ENCODE data around the gene KCNQ1. TPM values are rescaled to one million over a fixed set of nuclear protein-coding genes. Genes with fewer than 3 reads are reported as not detected.

The KCNQ1 gene
- total RNA-seq, 2 experiments from 2014 or later, result 20.4 to 24.3 TPM

DNA sequence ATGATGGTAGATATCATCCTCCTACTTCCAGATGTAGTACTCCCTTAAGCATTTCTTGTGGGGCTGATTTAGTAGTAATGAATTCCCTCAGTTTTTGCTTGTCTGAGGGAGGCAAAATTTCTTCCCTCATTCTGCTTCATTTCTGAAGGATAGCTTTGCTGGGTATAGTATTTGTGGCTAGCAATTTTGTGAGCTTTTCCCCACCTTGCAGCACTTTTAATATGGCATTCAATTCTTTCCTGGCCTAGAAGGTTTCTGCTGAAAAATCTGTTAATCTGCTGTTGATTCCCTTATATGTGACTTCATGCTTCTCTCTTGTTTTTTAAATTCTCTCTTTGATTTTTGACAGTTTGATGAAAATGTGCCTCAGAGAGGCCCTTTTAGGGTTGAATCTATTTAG, 204.6 kb downstream of the KCNQ1 start:
- H3K4me1 Mint-ChIP-seq, result no peaks in the 10 kb centered on the region
- no peak overlapping the region for H3K27ac Mint-ChIP-seq
- peaks cover 44% of the 10 kb centered on the region for H3K9me3 Mint-ChIP-seq
- H3K27me3 Mint-ChIP-seq, result no peaks in the 10 kb centered on the region
- no peak for DNase-seq
- CTCF ChIA-PET, result no interaction called here
- no peak overlapping the region for H3K4me3 Mint-ChIP-seq
- H3K36me3 Mint-ChIP-seq (ENCODE audit: low read depth), result peaks cover 15% of the 10 kb centered on the region
- POLR2A ChIA-PET, result no interaction called here

DNA sequence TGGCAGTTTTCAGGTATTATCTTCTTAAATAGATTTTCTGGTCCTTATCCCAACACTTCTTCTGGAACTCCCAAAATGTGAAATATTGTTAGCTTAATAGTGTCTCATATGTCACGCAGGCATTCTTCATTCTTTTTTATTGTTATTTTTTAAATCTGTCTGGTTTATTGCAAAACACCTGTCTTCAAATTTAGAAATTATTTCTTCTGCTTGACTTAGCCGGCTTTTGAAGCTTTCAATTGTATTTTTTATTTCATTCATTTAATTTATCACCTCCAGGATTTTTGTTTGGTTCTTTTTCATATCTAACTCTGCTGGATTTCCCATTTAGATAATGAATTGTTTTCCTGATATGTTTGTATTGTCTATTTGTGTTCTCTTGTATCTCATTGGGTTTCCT, 205.0 kb downstream of the KCNQ1 start:
- Mint-ChIP-seq H3K27me3 (no peaks in the 10 kb centered on the region), H3K4me3 (no peak overlapping the region), H3K27ac (no peak overlapping the region), H3K9me3 (peaks cover 42% of the 10 kb centered on the region), H3K4me1 (no peaks in the 10 kb centered on the region), H3K36me3 (ENCODE audit: low read depth) (peaks cover 15% of the 10 kb centered on the region)
- no peak for DNase-seq
- CTCF ChIA-PET, result no interaction called here
- POLR2A ChIA-PET, result no interaction called here

GRCh38 chr11:2650343-2650867, 205.6 kb downstream of the KCNQ1 start:
- no peaks in the 10 kb centered on the region for H3K4me1 Mint-ChIP-seq
- H3K27ac Mint-ChIP-seq, result no peak overlapping the region
- no peak for DNase-seq
- H3K27me3 Mint-ChIP-seq, result no peaks in the 10 kb centered on the region
- no peak overlapping the region for H3K4me3 Mint-ChIP-seq
- ChIA-PET CTCF (no interaction called here), POLR2A (no interaction called here)
- H3K36me3 Mint-ChIP-seq (ENCODE audit: low read depth), result peaks cover 15% of the 10 kb centered on the region
- peaks cover 40% of the 10 kb centered on the region for H3K9me3 Mint-ChIP-seq

GRCh38 chr11:2651054-2651617, 206.3 kb downstream of the KCNQ1 start:
- no peak for DNase-seq
- Mint-ChIP-seq H3K27ac (no peak overlapping the region), H3K36me3 (ENCODE audit: low read depth) (peaks cover 14% of the 10 kb centered on the region), H3K4me1 (no peaks in the 10 kb centered on the region), H3K27me3 (no peaks in the 10 kb centered on the region), H3K9me3 (peaks cover 33% of the 10 kb centered on the region), H3K4me3 (no peak overlapping the region)
- CTCF ChIA-PET, result no interaction called here
- POLR2A ChIA-PET, result no interaction called here

DNA sequence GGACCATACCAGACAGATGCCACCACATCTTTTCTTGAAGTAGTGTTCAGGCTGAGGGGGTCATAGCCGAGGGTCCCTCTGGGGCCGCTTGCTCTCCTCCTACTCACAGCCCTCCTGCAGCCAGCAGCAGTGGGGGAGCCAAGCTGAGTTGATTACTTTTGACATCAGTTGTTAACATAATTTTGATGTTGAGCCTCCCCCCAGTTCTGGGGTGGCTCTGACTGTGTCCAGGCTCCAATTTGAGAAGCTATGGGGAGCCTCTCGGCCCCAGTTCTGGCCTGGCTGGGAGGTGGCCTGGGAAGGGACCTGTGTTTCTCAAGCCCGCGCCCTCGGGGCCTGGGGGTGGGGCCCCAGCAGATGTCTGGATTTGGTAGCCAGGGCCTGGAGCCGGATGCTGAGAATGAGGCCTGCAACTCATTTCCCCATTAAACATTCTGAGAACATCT, 207.0 kb downstream of the KCNQ1 start:
- Mint-ChIP-seq H3K36me3 (ENCODE audit: low read depth) (peaks cover 14% of the 10 kb centered on the region), H3K9me3 (peaks cover 33% of the 10 kb centered on the region), H3K4me3 (no peak overlapping the region), H3K27ac (no peak overlapping the region), H3K4me1 (no peaks in the 10 kb centered on the region), H3K27me3 (no peaks in the 10 kb centered on the region)
- ChIA-PET POLR2A (no interaction called here), CTCF (no interaction called here)
- no peak for DNase-seq

GRCh38 chr11:2652333-2653197, 207.8 kb downstream of the KCNQ1 start:
- Mint-ChIP-seq H3K9me3 (peaks cover 29% of the 10 kb centered on the region), H3K4me3 (no peak overlapping the region), H3K36me3 (ENCODE audit: low read depth) (peaks cover 14% of the 10 kb centered on the region), H3K27me3 (no peaks in the 10 kb centered on the region), H3K27ac (no peak overlapping the region), H3K4me1 (no peaks in the 10 kb centered on the region)
- ChIA-PET POLR2A (no interaction called here), CTCF (no interaction called here)
- DNase-seq, result no peak

DNA sequence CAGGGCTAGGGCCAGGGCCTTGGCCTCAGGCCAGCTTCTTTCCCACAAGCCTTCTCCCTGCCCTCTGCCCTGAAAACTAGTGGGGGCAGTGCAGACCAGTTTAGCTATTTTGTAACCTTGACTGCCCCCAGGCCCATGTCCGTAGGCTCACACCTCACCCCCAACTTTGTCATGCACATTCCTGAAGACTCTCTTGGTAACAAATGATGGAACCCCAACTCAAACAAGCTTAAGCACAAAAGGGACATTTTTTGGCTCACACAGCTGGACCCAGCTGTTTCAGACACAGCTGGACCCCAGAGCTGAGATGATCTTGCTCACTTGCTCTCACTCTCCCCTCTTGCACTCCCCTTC, 208.4 kb downstream of the KCNQ1 start:
- H3K36me3 Mint-ChIP-seq (ENCODE audit: low read depth), result peaks cover 14% of the 10 kb centered on the region
- CTCF ChIA-PET, result interaction anchor here (0.7 kb wide), 1 partner anchor 121 kb away, joined by 3 read pairs; no protein-coding TSS in a partner anchor
- H3K9me3 Mint-ChIP-seq, result peaks cover 28% of the 10 kb centered on the region
- DNase-seq, result no peak
- no peaks in the 10 kb centered on the region for H3K4me1 Mint-ChIP-seq
- H3K4me3 Mint-ChIP-seq, result no peak overlapping the region
- no peaks in the 10 kb centered on the region for H3K27me3 Mint-ChIP-seq
- POLR2A ChIA-PET, result no interaction called here
- H3K27ac Mint-ChIP-seq, result no peak overlapping the region

- ChIA-PET POLR2A (no interaction called here), CTCF (interaction anchor here (0.6 to 0.7 kb wide), 2 partner anchors 122 to 320 kb away, joined by 3 to 4 read pairs; no protein-coding TSS in a partner anchor)
- Mint-ChIP-seq H3K9me3 (peaks cover 26% of the 10 kb centered on the region), H3K4me3 (no peak overlapping the region), H3K27ac (no peak overlapping the region), H3K27me3 (no peaks in the 10 kb centered on the region), H3K36me3 (ENCODE audit: low read depth) (peaks cover 13% of the 10 kb centered on the region), H3K4me1 (no peaks in the 10 kb centered on the region)
- no peak for DNase-seq
Measured at GRCh38 chr11:2653930-2654739, 209.3 kb downstream of the KCNQ1 start.

- H3K4me3 Mint-ChIP-seq, result no peak overlapping the region
- H3K27ac Mint-ChIP-seq, result no peak overlapping the region
- DNase-seq, result no peak
- H3K4me1 Mint-ChIP-seq, result no peaks in the 10 kb centered on the region
- POLR2A ChIA-PET, result no interaction called here
- peaks cover 11% of the 10 kb centered on the region for H3K36me3 Mint-ChIP-seq (ENCODE audit: low read depth)
- peaks cover 23% of the 10 kb centered on the region for H3K9me3 Mint-ChIP-seq
- no peaks in the 10 kb centered on the region for H3K27me3 Mint-ChIP-seq
- CTCF ChIA-PET, result no interaction called here
Measured at GRCh38 chr11:2655016-2655719, 210.4 kb downstream of the KCNQ1 start.

- DNase-seq, result no peak
- no peaks in the 10 kb centered on the region for H3K4me1 Mint-ChIP-seq
- peaks cover 13% of the 10 kb centered on the region for H3K36me3 Mint-ChIP-seq (ENCODE audit: low read depth)
- H3K27ac Mint-ChIP-seq, result no peak overlapping the region
- H3K9me3 Mint-ChIP-seq, result peaks cover 21% of the 10 kb centered on the region
- H3K27me3 Mint-ChIP-seq, result no peaks in the 10 kb centered on the region
- POLR2A ChIA-PET, result interaction anchor here (0.5 kb wide), 1 partner anchor 86 kb away, joined by 3 read pairs; no protein-coding TSS in a partner anchor
- no peak overlapping the region for H3K4me3 Mint-ChIP-seq
- CTCF ChIA-PET, result interaction anchor here (0.6 kb wide), 1 partner anchor 573 kb away, joined by 3 read pairs; no protein-coding TSS in a partner anchor
Measured at GRCh38 chr11:2655834-2656622, 211.2 kb downstream of the KCNQ1 start.

DNA sequence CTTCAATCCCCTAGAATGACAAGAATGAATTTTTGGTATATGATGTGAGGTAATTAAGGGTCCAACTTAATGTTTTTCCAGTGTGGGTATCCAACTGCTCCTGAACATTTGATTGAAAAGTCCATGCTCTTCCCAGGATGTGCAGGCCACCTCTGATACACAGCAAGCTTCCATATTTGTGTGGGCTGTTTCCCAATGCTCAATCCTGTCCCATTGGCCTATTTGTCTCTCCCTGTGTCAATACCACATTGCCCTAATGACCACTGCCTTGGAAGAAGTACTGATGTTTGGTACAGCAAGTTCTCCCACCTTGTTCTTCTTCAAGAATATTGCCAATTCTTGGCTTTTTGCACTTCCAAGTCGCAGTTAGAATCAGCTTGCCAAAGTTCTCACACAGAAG, 212.1 kb downstream of the KCNQ1 start:
- H3K4me1 Mint-ChIP-seq, result no peaks in the 10 kb centered on the region
- H3K9me3 Mint-ChIP-seq, result peaks cover 18% of the 10 kb centered on the region
- peaks cover 19% of the 10 kb centered on the region for H3K36me3 Mint-ChIP-seq (ENCODE audit: low read depth)
- CTCF ChIA-PET, result interaction anchor here (0.6 kb wide), 1 partner anchor 572 kb away, joined by 3 read pairs; no protein-coding TSS in a partner anchor
- no peak overlapping the region for H3K4me3 Mint-ChIP-seq
- no peaks in the 10 kb centered on the region for H3K27me3 Mint-ChIP-seq
- no peak for DNase-seq
- POLR2A ChIA-PET, result no interaction called here
- H3K27ac Mint-ChIP-seq, result no peak overlapping the region

DNA sequence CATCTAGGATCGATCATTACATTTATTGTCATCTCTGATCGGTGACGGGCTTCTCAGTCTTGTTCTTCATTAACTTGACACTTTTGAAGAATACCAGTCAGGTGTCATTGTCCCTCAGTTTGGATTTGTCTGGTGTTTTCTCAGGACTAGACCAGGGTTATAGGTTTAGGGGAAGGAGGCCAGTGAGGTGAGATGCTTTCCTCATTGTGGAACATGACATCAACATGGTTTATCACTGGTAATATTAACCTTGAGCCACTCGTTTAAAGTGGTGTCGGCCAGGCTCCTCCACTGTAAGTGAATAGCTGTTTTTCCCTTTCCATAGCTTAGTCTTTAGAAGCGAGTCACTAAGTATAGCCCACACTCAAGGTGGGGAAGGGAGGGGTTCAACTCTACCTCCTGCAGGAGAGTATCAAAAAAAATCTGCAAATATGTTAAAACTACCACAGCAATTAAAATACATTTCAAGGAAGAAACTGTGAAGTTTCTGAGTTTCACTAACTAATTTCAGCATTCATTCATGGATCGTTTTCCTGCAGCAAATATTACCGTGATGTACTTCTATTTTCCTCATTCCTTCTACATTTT, 213.0 kb downstream of the KCNQ1 start:
- Mint-ChIP-seq H3K27me3 (no peaks in the 10 kb centered on the region), H3K36me3 (ENCODE audit: low read depth) (peaks cover 23% of the 10 kb centered on the region), H3K4me1 (no peaks in the 10 kb centered on the region), H3K27ac (no peak overlapping the region), H3K9me3 (peaks cover 21% of the 10 kb centered on the region), H3K4me3 (no peak overlapping the region)
- no peak for DNase-seq
- ChIA-PET POLR2A (no interaction called here), CTCF (no interaction called here)

All from activated CD4-positive, alpha-beta T cell treated with anti-CD3 and anti-CD28 coated beads, Interleukin-2, amount 10 ng/mL, durations not matched to agents 7 days and 5 days (primary cell).